Neural progenitor cell (in vitro differentiated cells): Measurements from ENCODE around the gene DPYD. TPM values are rescaled to one million over a fixed set of nuclear protein-coding genes. Genes with fewer than 3 reads are reported as not detected.
A peak's percentile ranks its signal among the peaks of the same experiment; 100 is the strongest.

Source experiments
- DNase-seq: peaks from one replicate; pipeline ENCODE4 v3.0.0-alpha.2; 2016; ENCODE audit warnings: low spot score
- H2AFZ ChIP-seq: fragments of 200-600 bp; sonication (generic); replicated peaks from 2 replicates; pipeline ENCODE4 v1.6.1; 2016; ENCODE audit warnings: antibody characterized with exemption
- H3F3A ChIP-seq: fragments of 200-600 bp; sonication (generic); 2 replicates; pipeline ENCODE4 v1.6.1; 2016; ENCODE audit warnings: antibody characterized with exemption, low read depth
- H3K27ac ChIP-seq: fragments of 200-600 bp; sonication (generic); 2 replicates; pipeline ENCODE4 v1.5.1; 2016; ENCODE audit warnings: mild to moderate bottlenecking
- H3K27me3 ChIP-seq: fragments of 200-600 bp; sonication (generic); 2 replicates; pipeline ENCODE4 v1.6.1; 2016; ENCODE audit warnings: mild to moderate bottlenecking, moderate library complexity
- H3K36me3 ChIP-seq: fragments of 200-600 bp; sonication (generic); 2 replicates; pipeline ENCODE4 v1.5.1; 2016
- H3K4me1 ChIP-seq: fragments of 200-600 bp; sonication (generic); 2 replicates; pipeline ENCODE4 v1.6.1; 2016; ENCODE audit warnings: mixed run types
- H3K4me2 ChIP-seq: fragments of 200-600 bp; sonication (generic); 2 replicates; pipeline ENCODE4 v1.6.1; 2016
- H3K4me3 ChIP-seq: fragments of 200-600 bp; sonication (generic); 2 replicates; pipeline ENCODE4 v1.5.1; 2016
- H3K79me2 ChIP-seq: fragments of 200-600 bp; sonication (generic); 2 replicates; pipeline ENCODE4 v1.6.1; 2016; ENCODE audit warnings: low read depth
- H3K9ac ChIP-seq: fragments of 200-600 bp; sonication (generic); 2 replicates; pipeline ENCODE4 v1.6.1; 2016
- H3K9me3 ChIP-seq: fragments of 200-600 bp; sonication (generic); 2 replicates; pipeline ENCODE4 v1.5.1; 2016; ENCODE audit warnings: low read depth
- H4K20me1 ChIP-seq: fragments of 200-600 bp; sonication (generic); 2 replicates; pipeline ENCODE4 v1.6.1; 2016; ENCODE audit warnings: low read depth
- H3K27ac Mint-ChIP-seq: 3 replicates; pipeline ENCODE4 v1.8.0; 2021; ENCODE audit warnings: mixed read lengths
- H3K27me3 Mint-ChIP-seq: 2 replicates; pipeline ENCODE4 v1.8.0; 2022; ENCODE audit warnings: low read depth, mild to moderate bottlenecking, inconsistent platforms, moderate library complexity, mixed read lengths; ENCODE audit not compliant: insufficient read depth
- H3K36me3 Mint-ChIP-seq: 3 replicates; pipeline ENCODE4 v1.8.0; 2021; ENCODE audit warnings: mixed read lengths
- H3K4me1 Mint-ChIP-seq: 3 replicates; pipeline ENCODE4 v1.8.0; 2021; ENCODE audit warnings: mixed read lengths
- H3K4me3 Mint-ChIP-seq: 3 replicates; pipeline ENCODE4 v1.8.0; 2021; ENCODE audit warnings: mild to moderate bottlenecking, moderate library complexity, mixed read lengths
- H3K9me3 Mint-ChIP-seq: 3 replicates; pipeline ENCODE4 v1.8.0; 2020; ENCODE audit warnings: mixed read lengths
- EZH2 ChIP-seq: fragments of 200-600 bp; sonication (generic); IDR thresholded peaks from 2 replicates; pipeline ENCODE4 v1.6.1; 2017; ENCODE audit warnings: antibody characterized with exemption, mild to moderate bottlenecking, moderate library complexity
- EZH2phosphoT487 ChIP-seq: fragments of 200-600 bp; sonication (generic); IDR thresholded peaks from 2 replicates; pipeline ENCODE4 v1.6.1; 2017; ENCODE audit warnings: antibody characterized with exemption
- total RNA-seq: library from RNA; depleted of rRNA; stranded (reverse); fragments of >200 nt; gene quantifications from 2 replicates; pipeline ENCODE4 v1.2.3, GENCODE V29; 2015; ENCODE audit warnings: low replicate concordance
- TF ChIP-seq, protein P1 (sequence below): fragments of 200-600 bp; sonication (generic); IDR thresholded peaks from 2 replicates; pipeline ENCODE4 v1.5.1; 2017; ENCODE audit warnings: antibody characterized with exemption, mild to moderate bottlenecking

DPYD gene
- total RNA-seq, 1 donor from 2014 or later = 0.43 TPM

DNA sequence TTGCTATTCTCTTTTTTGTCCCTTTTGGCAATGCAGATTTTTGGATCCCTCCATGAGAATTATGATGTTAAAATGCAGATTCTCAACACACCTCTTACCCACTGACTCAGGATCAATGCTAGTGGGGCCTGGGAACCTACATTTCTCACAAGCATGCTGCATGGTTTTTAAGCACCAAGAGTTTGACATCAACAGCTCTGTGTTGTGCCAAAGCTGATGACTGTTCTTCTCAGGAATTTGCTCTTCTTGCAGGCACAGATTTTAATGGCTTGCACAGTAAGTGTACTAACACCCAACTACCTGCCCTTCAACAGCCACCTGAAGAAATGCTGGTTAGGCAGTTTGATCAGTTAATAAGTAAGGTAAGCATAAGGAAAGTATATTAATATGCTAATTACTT, 730.5 kb downstream of the DPYD start:
- no peak overlapping the region for H3K4me3 Mint-ChIP-seq
- no peaks in the 10 kb centered on the region for H3K27me3 ChIP-seq
- H3K9me3 ChIP-seq = no peaks in the 10 kb centered on the region
- no peak overlapping the region for H2AFZ ChIP-seq
- H3K9me3 Mint-ChIP-seq = no peaks in the 10 kb centered on the region
- DNase-seq = no peak
- no peak overlapping the region for H3K9ac ChIP-seq
- no peak overlapping the region for H3K27ac Mint-ChIP-seq
- no peak overlapping the region for H3K4me2 ChIP-seq
- no peaks in the 10 kb centered on the region for H3K36me3 ChIP-seq
- no peaks in the 10 kb centered on the region for H3K79me2 ChIP-seq
- no peaks in the 10 kb centered on the region for H3F3A ChIP-seq
- no peak overlapping the region for H3K4me3 ChIP-seq
- no peaks in the 10 kb centered on the region for H3K4me1 Mint-ChIP-seq
- no peak for TF ChIP-seq EZH2phosphoT487
- TF ChIP-seq, protein P1, sequence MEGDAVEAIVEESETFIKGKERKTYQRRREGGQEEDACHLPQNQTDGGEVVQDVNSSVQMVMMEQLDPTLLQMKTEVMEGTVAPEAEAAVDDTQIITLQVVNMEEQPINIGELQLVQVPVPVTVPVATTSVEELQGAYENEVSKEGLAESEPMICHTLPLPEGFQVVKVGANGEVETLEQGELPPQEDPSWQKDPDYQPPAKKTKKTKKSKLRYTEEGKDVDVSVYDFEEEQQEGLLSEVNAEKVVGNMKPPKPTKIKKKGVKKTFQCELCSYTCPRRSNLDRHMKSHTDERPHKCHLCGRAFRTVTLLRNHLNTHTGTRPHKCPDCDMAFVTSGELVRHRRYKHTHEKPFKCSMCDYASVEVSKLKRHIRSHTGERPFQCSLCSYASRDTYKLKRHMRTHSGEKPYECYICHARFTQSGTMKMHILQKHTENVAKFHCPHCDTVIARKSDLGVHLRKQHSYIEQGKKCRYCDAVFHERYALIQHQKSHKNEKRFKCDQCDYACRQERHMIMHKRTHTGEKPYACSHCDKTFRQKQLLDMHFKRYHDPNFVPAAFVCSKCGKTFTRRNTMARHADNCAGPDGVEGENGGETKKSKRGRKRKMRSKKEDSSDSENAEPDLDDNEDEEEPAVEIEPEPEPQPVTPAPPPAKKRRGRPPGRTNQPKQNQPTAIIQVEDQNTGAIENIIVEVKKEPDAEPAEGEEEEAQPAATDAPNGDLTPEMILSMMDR = no peak
- TF ChIP-seq EZH2 = no peak
- no peaks in the 10 kb centered on the region for H3K4me1 ChIP-seq
- no peaks in the 10 kb centered on the region for H3K36me3 Mint-ChIP-seq
- H3K27ac ChIP-seq = no peak overlapping the region
- peaks cover 3% of the 10 kb centered on the region for H3K27me3 Mint-ChIP-seq
- H4K20me1 ChIP-seq = no peaks in the 10 kb centered on the region

DNA sequence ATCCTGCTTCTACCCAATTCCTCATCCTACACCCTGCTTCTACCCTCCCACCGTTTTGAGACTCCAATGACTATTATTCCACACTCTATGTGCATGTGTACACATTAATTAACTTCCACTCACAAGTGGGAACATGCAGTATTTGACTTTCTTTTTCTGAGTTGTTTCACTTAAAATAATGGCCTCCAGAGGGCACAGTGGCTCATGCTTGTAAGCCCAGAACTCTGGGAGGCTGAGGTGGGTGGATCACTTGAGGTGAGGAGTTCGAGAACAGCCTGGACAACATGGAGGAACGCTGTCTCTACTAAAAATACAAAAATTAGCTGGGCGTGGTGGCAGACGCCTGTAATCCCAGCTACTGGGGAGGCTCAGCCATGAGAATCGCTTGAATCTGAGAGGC, 734.5 kb downstream of the DPYD start:
- Histone ChIP-seq H3F3A (no peaks in the 10 kb centered on the region), H3K27me3 (no peaks in the 10 kb centered on the region), H3K9ac (no peak overlapping the region), H3K36me3 (no peaks in the 10 kb centered on the region), H3K27ac (no peak overlapping the region), H2AFZ (no peak overlapping the region), H4K20me1 (no peaks in the 10 kb centered on the region), H3K9me3 (no peaks in the 10 kb centered on the region), H3K4me1 (no peaks in the 10 kb centered on the region), H3K4me2 (no peak overlapping the region), H3K79me2 (no peaks in the 10 kb centered on the region), H3K4me3 (no peak overlapping the region)
- H3K27ac Mint-ChIP-seq = no peak overlapping the region
- peak; percentile 8 for DNase-seq
- TF ChIP-seq, protein P1 = peak; percentile 42
- no peak for TF ChIP-seq EZH2
- no peak for TF ChIP-seq EZH2phosphoT487
- peaks cover 3% of the 10 kb centered on the region for H3K27me3 Mint-ChIP-seq
- no peaks in the 10 kb centered on the region for H3K4me1 Mint-ChIP-seq
- no peaks in the 10 kb centered on the region for H3K9me3 Mint-ChIP-seq
- no peaks in the 10 kb centered on the region for H3K36me3 Mint-ChIP-seq
- H3K4me3 Mint-ChIP-seq = no peak overlapping the region

GRCh38 chr1:97174039-97174704, 746.7 kb downstream of the DPYD start:
- no peaks in the 10 kb centered on the region for H3K4me1 ChIP-seq
- H3K9me3 ChIP-seq = no peaks in the 10 kb centered on the region
- no peak for DNase-seq
- no peaks in the 10 kb centered on the region for H3F3A ChIP-seq
- H3K27ac ChIP-seq = no peak overlapping the region
- Mint-ChIP-seq H3K4me3 (no peak overlapping the region), H3K27ac (no peak overlapping the region), H3K4me1 (no peaks in the 10 kb centered on the region), H3K9me3 (no peaks in the 10 kb centered on the region), H3K27me3 (peaks cover 2% of the 10 kb centered on the region), H3K36me3 (no peaks in the 10 kb centered on the region)
- no peak overlapping the region for H3K4me2 ChIP-seq
- H3K36me3 ChIP-seq = no peaks in the 10 kb centered on the region
- no peak overlapping the region for H3K9ac ChIP-seq
- no peaks in the 10 kb centered on the region for H3K79me2 ChIP-seq
- no peak overlapping the region for H3K4me3 ChIP-seq
- H3K27me3 ChIP-seq = no peaks in the 10 kb centered on the region
- H2AFZ ChIP-seq = peak overlapping the region; percentile 51
- H4K20me1 ChIP-seq = no peaks in the 10 kb centered on the region
- TF ChIP-seq, protein P1 = no peak
- TF ChIP-seq EZH2phosphoT487 (no peak), EZH2 (no peak)
